SK-MEL-5 (cell line): ENCODE data around the gene HPCAL1. TPM values are rescaled to one million over a fixed set of nuclear protein-coding genes. Genes with fewer than 3 reads are reported as not detected.

Source experiments
- DNase-seq: peaks from one replicate; pipeline ENCODE4 v3.0.0-alpha.2; 2016; ENCODE audit warnings: low read depth, low spot score
- in situ Hi-C: cut with HindIII; loops from 2 replicates; pipeline ENCODE4 v1.10.0; 2016; ENCODE audit warnings: low sequenced_read_pairs, high pct_unique_total_duplicates, low pct_unique_long_range_greater_than_20kb
- total RNA-seq: library from RNA; depleted of rRNA; stranded (reverse); fragments of >200 nt; shearing (Covaris generic); gene quantifications from 2 replicates; pipeline ENCODE4 v1.2.3, GENCODE V29; 2014

The HPCAL1 gene
- total RNA-seq, 1 experiment from 2014 or later = 30.5 TPM

GRCh38 chr2:10399358-10399757 lies 96.7 kb downstream of the HPCAL1 start:
- no peak for DNase-seq
- in situ Hi-C loops = no loop called here

- in situ Hi-C loops = no loop called here
- no peak for DNase-seq
Observed at GRCh38 chr2:10400002-10400401, 97.3 kb downstream of the HPCAL1 start.

- DNase-seq = peak; percentile 63
- in situ Hi-C loops = no loop called here
Observed at GRCh38 chr2:10400568-10400977, 97.9 kb downstream of the HPCAL1 start.

GRCh38 chr2:10400978-10401951 lies 98.6 kb downstream of the HPCAL1 start:
- in situ Hi-C loops = no loop called here
- DNase-seq = no peak

- DNase-seq = no peak
- in situ Hi-C loops = no loop called here
Observed at GRCh38 chr2:10402062-10402585, 99.4 kb downstream of the HPCAL1 start.

- no peak for DNase-seq
- in situ Hi-C loops = no loop called here
Observed at GRCh38 chr2:10402653-10403215, 100.0 kb downstream of the HPCAL1 start.

GRCh38 chr2:10404324-10405143 lies 101.8 kb downstream of the HPCAL1 start:
- in situ Hi-C loops = no loop called here
- no peak for DNase-seq

GRCh38 chr2:10405448-10405847 lies 102.7 kb downstream of the HPCAL1 start:
- in situ Hi-C loops = no loop called here
- DNase-seq = peak; percentile 48

- DNase-seq = no peak
- in situ Hi-C loops = no loop called here
Observed at GRCh38 chr2:10406016-10406415, 103.3 kb downstream of the HPCAL1 start.

- DNase-seq = no peak
- in situ Hi-C loops = no loop called here
Observed at GRCh38 chr2:10406491-10407188, 103.9 kb downstream of the HPCAL1 start.

- DNase-seq = no peak
- in situ Hi-C loops = no loop called here
Observed at GRCh38 chr2:10407432-10407831, 104.7 kb downstream of the HPCAL1 start.

- DNase-seq = no peak
- in situ Hi-C loops = no loop called here
Observed at GRCh38 chr2:10407841-10408648, 105.3 kb downstream of the HPCAL1 start.

- in situ Hi-C loops = no loop called here
- DNase-seq = peak; percentile 88
Observed at GRCh38 chr2:10408649-10409579, 106.2 kb downstream of the HPCAL1 start.

GRCh38 chr2:10410001-10410822 lies 107.5 kb downstream of the HPCAL1 start:
- in situ Hi-C loops = no loop called here
- DNase-seq = no peak

- no peak for DNase-seq
- in situ Hi-C loops = no loop called here
Observed at GRCh38 chr2:10410823-10411437, 108.2 kb downstream of the HPCAL1 start.
